HFFc6 (cell line): ENCODE measurements around the gene CENPP. TPM values are rescaled to one million over a fixed set of nuclear protein-coding genes. Genes with fewer than 3 reads are reported as not detected.

ENCODE experiments used
- DNase-seq: peaks from one replicate; pipeline ENCODE4 v3.0.0-alpha.2; 2018
- H3K27ac Mint-ChIP-seq: 2 replicates; pipeline ENCODE4 v1.8.0; 2020; ENCODE audit warnings: mild to moderate bottlenecking, mixed read lengths
- H3K27me3 Mint-ChIP-seq: 2 replicates; pipeline ENCODE4 v1.8.0; 2021; ENCODE audit warnings: mild to moderate bottlenecking, moderate library complexity, mixed read lengths; ENCODE audit not compliant: insufficient read depth
- H3K36me3 Mint-ChIP-seq: 2 replicates; pipeline ENCODE4 v1.8.0; 2021; ENCODE audit warnings: low read depth, mixed read lengths
- H3K4me1 Mint-ChIP-seq: 2 replicates; pipeline ENCODE4 v1.8.0; 2020; ENCODE audit warnings: low read depth, mixed read lengths
- H3K4me3 Mint-ChIP-seq: 2 replicates; pipeline ENCODE4 v1.8.0; 2020; ENCODE audit warnings: mild to moderate bottlenecking, moderate library complexity, mixed read lengths
- H3K9me3 Mint-ChIP-seq: 2 replicates; pipeline ENCODE4 v1.8.0; 2020; ENCODE audit warnings: mild to moderate bottlenecking, mixed read lengths
- total RNA-seq, 6 experiments: library from RNA; stranded (reverse); fragmentation: NEBNext Ultra II Directional; extraction: Animal tissue kit (Norgen Biotek cat#: 25700); gene quantifications; 2 replicates in 1 of 6; 3 replicates in 5 of 6; pipeline ENCODE4 v1.2.3, GENCODE V29; 2021
- TF ChIP-seq, protein P1 (sequence below): fragments of 200-600 bp; sonication (generic); IDR thresholded peaks from 2 replicates; pipeline ENCODE4 v1.5.0; 2021; ENCODE audit warnings: antibody characterized with exemption, mild to moderate bottlenecking

Gene CENPP
- total RNA-seq, 6 experiments from 2014 or later, result 3.0 to 7.0 (median 6.0) TPM

GRCh38 chr9:92510747-92511146 is 185.0 kb downstream of the CENPP start:
- no peak for DNase-seq
- peaks cover 52% of the 10 kb centered on the region for H3K4me1 Mint-ChIP-seq
- H3K4me3 Mint-ChIP-seq, result no peak overlapping the region
- TF ChIP-seq, protein P1, sequence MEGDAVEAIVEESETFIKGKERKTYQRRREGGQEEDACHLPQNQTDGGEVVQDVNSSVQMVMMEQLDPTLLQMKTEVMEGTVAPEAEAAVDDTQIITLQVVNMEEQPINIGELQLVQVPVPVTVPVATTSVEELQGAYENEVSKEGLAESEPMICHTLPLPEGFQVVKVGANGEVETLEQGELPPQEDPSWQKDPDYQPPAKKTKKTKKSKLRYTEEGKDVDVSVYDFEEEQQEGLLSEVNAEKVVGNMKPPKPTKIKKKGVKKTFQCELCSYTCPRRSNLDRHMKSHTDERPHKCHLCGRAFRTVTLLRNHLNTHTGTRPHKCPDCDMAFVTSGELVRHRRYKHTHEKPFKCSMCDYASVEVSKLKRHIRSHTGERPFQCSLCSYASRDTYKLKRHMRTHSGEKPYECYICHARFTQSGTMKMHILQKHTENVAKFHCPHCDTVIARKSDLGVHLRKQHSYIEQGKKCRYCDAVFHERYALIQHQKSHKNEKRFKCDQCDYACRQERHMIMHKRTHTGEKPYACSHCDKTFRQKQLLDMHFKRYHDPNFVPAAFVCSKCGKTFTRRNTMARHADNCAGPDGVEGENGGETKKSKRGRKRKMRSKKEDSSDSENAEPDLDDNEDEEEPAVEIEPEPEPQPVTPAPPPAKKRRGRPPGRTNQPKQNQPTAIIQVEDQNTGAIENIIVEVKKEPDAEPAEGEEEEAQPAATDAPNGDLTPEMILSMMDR, result no peak
- no peaks in the 10 kb centered on the region for H3K27me3 Mint-ChIP-seq
- H3K9me3 Mint-ChIP-seq, result no peaks in the 10 kb centered on the region
- H3K27ac Mint-ChIP-seq, result no peak overlapping the region
- H3K36me3 Mint-ChIP-seq, result no peaks in the 10 kb centered on the region; the same call in 1 of the 2 replicates

GRCh38 chr9:92512622-92513021 is 186.9 kb downstream of the CENPP start:
- Mint-ChIP-seq H3K36me3 (no peaks in the 10 kb centered on the region), H3K4me1 (peaks cover 40% of the 10 kb centered on the region), H3K27me3 (no peaks in the 10 kb centered on the region), H3K27ac (no peak overlapping the region), H3K9me3 (no peaks in the 10 kb centered on the region), H3K4me3 (0 out of 2 replicates have a peak overlapping the region, but pooled peaks have one; percentile 7)
- peak; percentile 24 for DNase-seq
- TF ChIP-seq, protein P1, result no peak

DNA sequence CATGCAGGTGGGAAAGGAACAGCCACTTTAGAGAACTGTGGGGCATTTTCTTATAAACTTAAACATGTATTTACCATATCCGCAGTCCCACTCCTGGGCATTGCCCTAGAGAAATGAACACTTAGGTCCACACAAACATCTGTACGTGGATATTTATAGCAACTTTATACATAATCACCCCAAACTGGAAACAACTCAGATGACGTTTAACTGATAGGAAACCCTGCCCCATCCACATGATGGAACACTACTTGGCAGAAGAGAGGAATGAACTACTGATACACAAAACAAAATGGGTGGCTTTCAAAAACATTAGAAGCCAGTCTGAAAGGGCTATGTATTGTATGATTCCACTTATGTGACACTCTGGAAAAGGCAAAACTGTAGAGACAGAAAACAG is 187.6 kb downstream of the CENPP start:
- Mint-ChIP-seq H3K36me3 (no peaks in the 10 kb centered on the region), H3K27me3 (no peaks in the 10 kb centered on the region), H3K27ac (no peak overlapping the region), H3K9me3 (no peaks in the 10 kb centered on the region), H3K4me3 (no peak overlapping the region), H3K4me1 (peaks cover 35% of the 10 kb centered on the region)
- TF ChIP-seq, protein P1, result no peak
- no peak for DNase-seq

GRCh38 chr9:92514635-92515034 is 188.9 kb downstream of the CENPP start:
- Mint-ChIP-seq H3K27me3 (no peaks in the 10 kb centered on the region; the same call in 1 of the 2 replicates), H3K4me1 (peaks cover 35% of the 10 kb centered on the region)
- TF ChIP-seq, protein P1, result no peak

GRCh38 chr9:92516521-92516920 is 190.8 kb downstream of the CENPP start:
- Mint-ChIP-seq H3K27ac (no peak overlapping the region), H3K4me3 (no peak overlapping the region), H3K36me3 (no peaks in the 10 kb centered on the region), H3K4me1 (peaks cover 22% of the 10 kb centered on the region), H3K27me3 (no peaks in the 10 kb centered on the region; the same call in 1 of the 2 replicates), H3K9me3 (no peaks in the 10 kb centered on the region)
- no peak for DNase-seq
- TF ChIP-seq, protein P1, result no peak

More at GRCh38 chr9:92514635-92515034, 188.9 kb downstream of the CENPP start:
- Mint-ChIP-seq H3K4me3 (no peak overlapping the region), H3K27ac (no peak overlapping the region), H3K9me3 (no peaks in the 10 kb centered on the region), H3K36me3 (no peaks in the 10 kb centered on the region)
- no peak for DNase-seq

GRCh38 chr9:92517046-92517445 is 191.3 kb downstream of the CENPP start:
- DNase-seq, result no peak
- Mint-ChIP-seq H3K27me3 (no peaks in the 10 kb centered on the region; the same call in 1 of the 2 replicates), H3K4me1 (peaks cover 17% of the 10 kb centered on the region), H3K27ac (no peak overlapping the region), H3K9me3 (no peaks in the 10 kb centered on the region), H3K36me3 (no peaks in the 10 kb centered on the region), H3K4me3 (no peak overlapping the region)
- TF ChIP-seq, protein P1, result no peak
